ENCODE measurements around the gene COMMD7. TPM values are rescaled to one million over a fixed set of nuclear protein-coding genes. Genes with fewer than 3 reads are reported as not detected.
"Not testable (repeated sequence)": the region's sequence is repeated elsewhere in the genome, so short reads cannot be mapped to it uniquely, and the experiment has no call there.

The COMMD7 gene
- total and polyA plus RNA-seq, 4 donors: 26.1 to 53.4 (median 43.0) TPM

- H3K9me3 ChIP-seq (ENCODE audit: control insufficient read depth in 4 of 4, insufficient read depth in 3 of 4, low read length in 3 of 4): no peaks in the 10 kb centered on the region
- H3K36me3 ChIP-seq (ENCODE audit: control insufficient read depth in 4 of 4, insufficient read depth in 4 of 4, low read length in 4 of 4): peaks cover 12 to 28% (median 20%) of the 10 kb centered on the region in 4 donors
- ATAC-seq (ENCODE audit: insufficient read depth, low FRiP score): no peak
- DNase-seq: no peak
- H3K9ac ChIP-seq (ENCODE audit: insufficient read depth in 1 of 2, low read length in 2 of 2): no peak overlapping the region
- H3K4me1 ChIP-seq (ENCODE audit: control insufficient read depth in 5 of 5, insufficient read depth in 5 of 5, low read length in 5 of 5): no peaks in the 10 kb centered on the region
- WGBS, 2 donors: 74 to 76% methylated on average over 9 of the region's 9 CpGs
- TF ChIP-seq, protein P1, sequence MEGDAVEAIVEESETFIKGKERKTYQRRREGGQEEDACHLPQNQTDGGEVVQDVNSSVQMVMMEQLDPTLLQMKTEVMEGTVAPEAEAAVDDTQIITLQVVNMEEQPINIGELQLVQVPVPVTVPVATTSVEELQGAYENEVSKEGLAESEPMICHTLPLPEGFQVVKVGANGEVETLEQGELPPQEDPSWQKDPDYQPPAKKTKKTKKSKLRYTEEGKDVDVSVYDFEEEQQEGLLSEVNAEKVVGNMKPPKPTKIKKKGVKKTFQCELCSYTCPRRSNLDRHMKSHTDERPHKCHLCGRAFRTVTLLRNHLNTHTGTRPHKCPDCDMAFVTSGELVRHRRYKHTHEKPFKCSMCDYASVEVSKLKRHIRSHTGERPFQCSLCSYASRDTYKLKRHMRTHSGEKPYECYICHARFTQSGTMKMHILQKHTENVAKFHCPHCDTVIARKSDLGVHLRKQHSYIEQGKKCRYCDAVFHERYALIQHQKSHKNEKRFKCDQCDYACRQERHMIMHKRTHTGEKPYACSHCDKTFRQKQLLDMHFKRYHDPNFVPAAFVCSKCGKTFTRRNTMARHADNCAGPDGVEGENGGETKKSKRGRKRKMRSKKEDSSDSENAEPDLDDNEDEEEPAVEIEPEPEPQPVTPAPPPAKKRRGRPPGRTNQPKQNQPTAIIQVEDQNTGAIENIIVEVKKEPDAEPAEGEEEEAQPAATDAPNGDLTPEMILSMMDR (IDR thresholded peaks at IDR 0.05; ENCODE audit: control extremely low read depth, extremely low read depth): no peak
- no peaks in the 10 kb centered on the region for H3K27me3 ChIP-seq (ENCODE audit: control insufficient read depth in 3 of 3, insufficient read depth in 3 of 3, low read length in 2 of 3)
- no peak overlapping the region for H3K4me3 ChIP-seq
- H3K27ac ChIP-seq (ENCODE audit: low read depth in 1 of 2, low read length in 1 of 2): no peak overlapping the region
Observed at GRCh38 chr20:32702706-32703425, 40.4 kb downstream of the COMMD7 start.

DNA sequence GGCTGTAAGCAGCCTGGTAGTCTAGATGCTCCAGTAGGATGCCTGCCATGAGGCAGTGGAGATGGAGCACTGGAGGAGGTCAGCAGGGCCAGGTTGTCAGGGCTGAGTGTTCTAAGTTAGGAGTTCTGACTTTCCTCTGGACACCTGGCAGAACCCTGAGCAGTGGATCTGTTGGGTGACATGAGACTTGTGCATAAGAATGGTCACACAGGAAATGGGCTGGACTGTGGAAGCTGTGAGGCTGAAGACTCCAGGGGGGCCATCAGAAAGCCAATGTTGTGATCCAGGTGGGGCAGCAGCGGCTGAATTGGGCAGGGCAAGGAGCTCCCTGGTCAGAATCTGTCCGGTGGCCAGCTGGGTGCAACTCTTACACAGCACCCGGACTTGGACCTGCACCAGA lies 45.7 kb downstream of the COMMD7 start:
- TF ChIP-seq, protein P1 (IDR thresholded peaks at IDR 0.05; ENCODE audit: control extremely low read depth, extremely low read depth): no peak
- H3K27me3 ChIP-seq (ENCODE audit: control insufficient read depth in 3 of 3, insufficient read depth in 3 of 3, low read length in 2 of 3): no peaks in the 10 kb centered on the region
- no peaks in the 10 kb centered on the region for H3K9me3 ChIP-seq (ENCODE audit: control insufficient read depth in 4 of 4, insufficient read depth in 3 of 4, low read length in 3 of 4)
- no peak overlapping the region for H3K9ac ChIP-seq (ENCODE audit: insufficient read depth in 1 of 2, low read length in 2 of 2)
- peaks cover 0 to 14% (median 3%) of the 10 kb centered on the region in 4 donors for H3K36me3 ChIP-seq (ENCODE audit: control insufficient read depth in 4 of 4, insufficient read depth in 4 of 4, low read length in 4 of 4)
- no peak for DNase-seq
- 96 to 99% methylated on average over 3 of the region's 3 CpGs for WGBS, 2 donors
- H3K4me3 ChIP-seq: no peak overlapping the region
- ATAC-seq (ENCODE audit: insufficient read depth, low FRiP score): no peak
- no peaks in the 10 kb centered on the region for H3K4me1 ChIP-seq (ENCODE audit: control insufficient read depth in 5 of 5, insufficient read depth in 5 of 5, low read length in 5 of 5)
- H3K27ac ChIP-seq (ENCODE audit: low read depth in 1 of 2, low read length in 1 of 2): no peak overlapping the region

DNA sequence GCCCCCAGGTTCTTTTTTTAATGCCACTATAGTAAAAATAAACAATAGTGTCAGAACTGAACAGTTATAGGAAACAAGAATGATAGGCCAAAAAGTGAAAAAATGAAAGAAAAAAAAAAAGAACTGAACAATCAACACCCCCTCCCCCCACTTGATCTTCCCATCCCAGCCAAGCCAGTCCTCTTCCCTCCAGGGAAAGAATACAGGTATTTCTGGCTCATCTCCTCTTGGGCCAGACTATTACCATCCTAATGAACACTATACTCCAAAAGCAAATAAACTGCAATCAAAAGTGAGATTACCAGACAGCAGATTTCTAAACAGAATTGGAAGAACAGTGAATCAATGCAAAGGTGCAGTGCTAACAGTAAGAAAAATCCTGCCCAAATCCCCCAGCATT lies 48.2 kb downstream of the COMMD7 start:
- no peak for DNase-seq
- H3K4me1 ChIP-seq (ENCODE audit: control insufficient read depth in 5 of 5, insufficient read depth in 5 of 5, low read length in 5 of 5): no peaks in the 10 kb centered on the region
- H3K9ac ChIP-seq (ENCODE audit: insufficient read depth in 1 of 2, low read length in 2 of 2): no peak overlapping the region
- TF ChIP-seq, protein P1 (IDR thresholded peaks at IDR 0.05; ENCODE audit: control extremely low read depth, extremely low read depth): no peak
- H3K4me3 ChIP-seq: no peak overlapping the region
- peaks cover 0 to 7% (median 2%) of the 10 kb centered on the region in 4 donors for H3K36me3 ChIP-seq (ENCODE audit: control insufficient read depth in 4 of 4, insufficient read depth in 4 of 4, low read length in 4 of 4)
- no peaks in the 10 kb centered on the region for H3K9me3 ChIP-seq (ENCODE audit: control insufficient read depth in 4 of 4, insufficient read depth in 3 of 4, low read length in 3 of 4)
- no peaks in the 10 kb centered on the region for H3K27me3 ChIP-seq (ENCODE audit: control insufficient read depth in 3 of 3, insufficient read depth in 3 of 3, low read length in 2 of 3)
- H3K27ac ChIP-seq (ENCODE audit: low read depth in 1 of 2, low read length in 1 of 2): no peak overlapping the region
- no peak for ATAC-seq (ENCODE audit: insufficient read depth, low FRiP score)

GRCh38 chr20:32688966-32689365 lies 54.3 kb downstream of the COMMD7 start:
- 93 to 100% methylated on average over 1 of the region's 1 CpG for WGBS, 2 donors
- ATAC-seq (ENCODE audit: insufficient read depth, low FRiP score); H3K27me3 ChIP-seq (ENCODE audit: control insufficient read depth in 3 of 3, insufficient read depth in 3 of 3, low read length in 2 of 3); DNase-seq; H3K36me3 ChIP-seq (ENCODE audit: control insufficient read depth in 4 of 4, insufficient read depth in 4 of 4, low read length in 4 of 4); H3K9me3 ChIP-seq (ENCODE audit: control insufficient read depth in 4 of 4, insufficient read depth in 3 of 4, low read length in 3 of 4); H3K4me3 ChIP-seq; H3K27ac ChIP-seq (ENCODE audit: low read depth in 1 of 2, low read length in 1 of 2); H3K4me1 ChIP-seq (ENCODE audit: control insufficient read depth in 5 of 5, insufficient read depth in 5 of 5, low read length in 5 of 5); H3K9ac ChIP-seq (ENCODE audit: insufficient read depth in 1 of 2, low read length in 2 of 2): not testable (repeated sequence)
